Measurements from ENCODE around the gene TAS2R50.

DNA sequence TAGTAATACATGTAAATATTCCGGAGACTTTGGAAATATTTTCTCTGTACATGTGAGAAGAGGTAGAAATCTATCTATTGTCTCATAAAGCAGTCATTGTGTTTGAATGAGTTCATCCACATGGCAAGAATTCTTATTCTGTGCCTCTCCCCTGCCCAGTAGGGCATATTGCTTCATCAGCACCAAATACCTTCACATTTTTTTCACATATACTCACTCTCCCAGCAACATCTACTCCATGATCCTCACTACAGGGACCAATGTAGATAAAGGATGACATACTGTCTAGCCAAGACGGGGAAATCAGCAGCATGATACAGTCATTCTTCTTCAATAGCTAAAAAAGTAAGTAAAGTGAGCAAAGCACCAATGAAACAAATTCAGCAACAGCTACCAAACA is 46.3 kb downstream of the TAS2R50 start:
- TF ChIP-seq POLR2A (IDR thresholded peaks at IDR 0.05; ENCODE audit: low read depth, low read length) (no peak), EZH2 (IDR thresholded peaks at IDR 0.05; ENCODE audit: borderline replicate concordance, low read depth, low read length, severe bottlenecking) (no peak), CTCF (IDR thresholded peaks at IDR 0.05; ENCODE audit: extremely low read depth in 1 of 2, insufficient read depth in 1 of 2, low read depth in 1 of 2, low read length in 2 of 2) (no peak), MYC (IDR thresholded peaks at IDR 0.05; ENCODE audit: low read depth, low read length) (no peak), POLR2AphosphoS5 (IDR thresholded peaks at IDR 0.05; ENCODE audit: insufficient read depth, low read depth, low read length) (no peak)
- TF ChIP-seq, protein P1, sequence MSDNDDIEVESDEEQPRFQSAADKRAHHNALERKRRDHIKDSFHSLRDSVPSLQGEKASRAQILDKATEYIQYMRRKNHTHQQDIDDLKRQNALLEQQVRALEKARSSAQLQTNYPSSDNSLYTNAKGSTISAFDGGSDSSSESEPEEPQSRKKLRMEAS (IDR thresholded peaks at IDR 0.05; ENCODE audit: insufficient read depth, insufficient read length), result no peak
